Stimulated activated CD8-positive, alpha-beta memory T cell treated with anti-CD3 and anti-CD28 coated beads, Interleukin-12 subunit alpha, Interleukin-12 subunit beta, amount 100 ng/mL, for 24 hours (primary cell): ENCODE measurements around the gene NME7.
A peak's percentile ranks its signal among the peaks of the same experiment; 100 is the strongest.
"Not testable (repeated sequence)": the region's sequence is repeated elsewhere in the genome, so short reads cannot be mapped to it uniquely, and the experiment has no call there.

Experiments used
- DNase-seq: peaks from one replicate; pipeline ENCODE4 v3.0.0-alpha.2; 2020; ENCODE audit errors: extremely low read depth

NME7 gene, protein sequence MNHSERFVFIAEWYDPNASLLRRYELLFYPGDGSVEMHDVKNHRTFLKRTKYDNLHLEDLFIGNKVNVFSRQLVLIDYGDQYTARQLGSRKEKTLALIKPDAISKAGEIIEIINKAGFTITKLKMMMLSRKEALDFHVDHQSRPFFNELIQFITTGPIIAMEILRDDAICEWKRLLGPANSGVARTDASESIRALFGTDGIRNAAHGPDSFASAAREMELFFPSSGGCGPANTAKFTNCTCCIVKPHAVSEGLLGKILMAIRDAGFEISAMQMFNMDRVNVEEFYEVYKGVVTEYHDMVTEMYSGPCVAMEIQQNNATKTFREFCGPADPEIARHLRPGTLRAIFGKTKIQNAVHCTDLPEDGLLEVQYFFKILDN

GRCh38 chr1:169367686-169368405 lies at the start of gene NME7, which contains the start of gene BLZF1:
NME7 (minus strand) TSS chr1:169367797; CDS start chr1:169367710, 87 bp downstream.
BLZF1 (plus strand) TSS chr1:169368195; CDS start chr1:169369523, 1,328 bp downstream.
- DNase-seq, result peak; percentile 97

DNA sequence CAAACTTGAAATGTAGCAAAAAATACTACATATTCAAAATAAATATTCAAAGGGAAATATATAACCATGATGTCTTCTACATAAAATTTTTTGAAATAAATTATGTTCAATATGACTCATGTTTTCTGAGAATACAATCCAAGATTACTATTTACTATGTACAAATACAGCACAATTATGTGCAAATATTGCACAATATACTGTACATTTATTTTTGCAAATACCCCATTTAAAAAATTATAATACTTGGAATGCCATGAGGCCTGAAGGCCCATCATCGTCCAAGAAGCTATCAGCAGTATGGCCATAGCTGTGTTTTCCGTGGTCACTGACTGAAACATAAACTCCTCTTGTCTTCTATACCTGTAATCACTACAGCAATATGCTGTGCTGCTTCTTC lies 47.4 kb upstream of the NME7 start:
- no peak for DNase-seq

DNA sequence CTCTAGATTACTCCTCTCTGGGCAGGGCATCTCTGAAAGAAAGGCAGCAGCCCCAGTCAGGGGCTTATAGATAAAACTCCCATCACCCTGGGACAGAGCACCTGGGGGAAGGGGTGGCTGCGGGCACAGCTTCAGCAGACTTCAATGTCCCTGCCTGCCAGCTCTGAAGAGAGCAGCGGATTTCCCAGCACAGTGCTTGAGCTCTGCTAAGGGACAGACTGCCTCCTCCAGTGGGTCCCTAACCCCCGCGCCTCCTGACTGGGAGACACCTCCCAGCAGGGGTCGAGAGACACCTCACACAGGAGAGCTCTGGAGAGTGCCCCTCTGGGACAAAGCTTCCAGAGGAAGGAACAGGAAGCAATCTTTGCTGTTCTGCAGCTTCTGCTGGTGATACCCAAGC lies 40.7 kb upstream of the NME7 start:
- DNase-seq, result not testable (repeated sequence)

GRCh38 chr1:169402578-169402977 lies 35.0 kb upstream of the NME7 start:
- DNase-seq, result not testable (repeated sequence)

- DNase-seq, result no peak
These were observed 28.4 kb upstream of the NME7 start for GRCh38 chr1:169395955-169396354.

DNA sequence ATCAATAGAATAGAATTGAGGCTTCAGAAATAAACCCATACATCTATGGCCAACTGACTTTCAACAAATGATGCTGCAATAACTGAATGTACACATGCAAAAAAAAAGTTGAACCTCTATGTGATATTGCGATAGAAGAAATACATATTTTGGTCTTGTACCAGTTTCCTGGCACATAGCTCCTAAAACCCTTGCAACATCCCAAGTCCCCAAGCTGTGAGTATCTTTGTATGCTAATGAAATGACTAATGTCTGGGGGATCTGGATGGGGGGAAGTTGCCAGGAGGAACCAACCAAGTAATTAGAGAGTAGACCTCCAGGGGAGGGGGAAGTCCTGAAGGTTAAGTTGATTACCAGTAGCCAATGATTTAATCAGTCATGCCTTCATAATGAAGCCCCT lies 24.8 kb upstream of the NME7 start:
- no peak for DNase-seq

DNA sequence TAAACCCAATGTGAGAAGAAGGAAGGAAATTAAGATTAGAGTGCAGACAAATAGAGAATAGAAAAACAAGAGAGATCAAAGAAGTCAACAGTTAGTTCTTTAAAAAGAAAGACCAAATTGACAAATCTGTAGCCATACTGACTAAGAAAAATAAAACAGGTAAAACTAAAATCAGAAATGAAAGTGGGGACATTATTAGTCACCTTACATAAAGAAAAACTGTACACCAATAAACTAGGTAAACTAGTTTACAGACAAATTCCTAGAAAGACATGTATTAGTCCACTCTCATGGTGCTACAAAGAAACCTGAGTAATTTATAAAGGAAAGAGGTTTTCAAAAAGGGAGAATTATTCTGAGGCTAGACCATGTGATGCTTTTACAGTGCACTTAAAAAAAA lies 22.7 kb upstream of the NME7 start:
- no peak for DNase-seq

DNA sequence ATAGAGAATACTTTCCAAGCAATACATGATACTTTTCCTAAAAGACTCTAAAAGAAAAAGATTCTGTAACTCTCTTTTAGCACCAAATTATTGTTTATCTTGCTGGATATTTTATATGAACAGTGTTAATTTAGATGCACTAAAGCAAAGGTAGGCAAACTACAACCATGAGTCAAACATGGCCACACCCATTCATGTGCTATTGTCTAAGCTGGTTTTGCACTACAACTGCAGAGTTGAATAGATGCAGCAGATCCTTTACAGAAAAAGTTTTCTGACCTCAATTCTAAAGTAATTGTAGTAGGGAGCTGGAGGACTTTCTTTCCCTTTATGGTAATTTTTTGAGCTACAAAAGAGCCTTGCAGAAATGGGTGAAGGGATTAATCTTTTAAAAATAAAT lies 19.8 kb upstream of the NME7 start:
- DNase-seq, result no peak

DNA sequence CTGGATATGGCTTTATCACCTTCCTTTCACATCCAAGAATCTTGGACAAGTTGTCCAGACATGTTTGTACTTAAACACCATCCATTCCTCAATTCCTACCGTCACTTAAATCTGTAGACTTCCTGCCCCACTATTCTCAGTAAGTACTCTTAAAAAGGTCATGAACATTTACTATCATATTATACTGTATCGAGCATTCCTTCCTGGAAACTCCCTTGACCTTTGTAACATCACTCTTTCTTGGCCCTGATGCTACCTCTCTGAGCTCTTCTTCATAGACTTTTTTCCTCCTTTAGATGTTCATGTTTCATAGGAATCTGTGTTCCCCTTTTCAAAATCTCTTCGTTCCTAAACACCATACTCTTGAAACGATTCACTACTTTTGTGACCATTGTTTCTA lies 15.9 kb upstream of the NME7 start:
- no peak for DNase-seq

DNA sequence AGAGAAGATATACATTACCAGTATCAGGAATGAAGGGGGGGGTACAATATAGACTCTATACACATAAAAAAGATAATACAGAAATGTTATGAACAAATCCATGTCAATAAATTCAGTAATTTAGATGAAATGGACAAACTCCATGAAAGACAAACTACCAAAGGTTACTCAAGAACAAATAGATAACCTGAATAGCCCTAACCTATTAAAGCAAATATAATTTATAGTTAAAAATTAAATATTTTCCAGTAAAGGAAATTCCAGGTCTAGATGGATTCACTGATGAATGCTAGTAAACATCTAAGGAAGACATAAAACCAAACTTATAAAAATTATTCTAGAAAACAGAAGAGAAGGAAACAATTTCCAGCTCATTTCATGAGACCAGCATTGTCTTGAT lies 13.6 kb upstream of the NME7 start:
- no peak for DNase-seq

DNA sequence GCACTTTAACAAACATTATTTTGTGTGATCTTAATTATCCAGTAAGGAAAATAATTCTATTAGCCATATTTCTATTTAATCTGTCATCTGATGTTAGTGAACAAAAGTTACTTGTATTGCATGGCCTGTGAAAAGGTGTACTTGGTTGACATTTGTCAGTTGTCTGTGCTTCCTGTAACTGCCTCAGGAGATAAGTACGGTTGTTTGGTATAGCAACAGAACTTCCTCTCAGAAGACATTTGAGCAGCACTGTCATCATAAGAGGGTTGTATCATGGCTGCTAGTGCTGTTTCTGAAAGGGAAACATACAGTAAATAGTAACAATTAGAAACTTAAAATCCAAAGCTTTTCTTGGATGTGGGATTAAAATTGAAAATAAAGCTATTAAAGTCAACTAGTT lies 3.8 kb upstream of the NME7 start:
- DNase-seq, result no peak

- no peak for DNase-seq
These were observed 791 bp upstream of the NME7 start for GRCh38 chr1:169368406-169368769.

- no peak for DNase-seq
These were observed 406 bp downstream of the NME7 start for GRCh38 chr1:169367096-169367685.

DNA sequence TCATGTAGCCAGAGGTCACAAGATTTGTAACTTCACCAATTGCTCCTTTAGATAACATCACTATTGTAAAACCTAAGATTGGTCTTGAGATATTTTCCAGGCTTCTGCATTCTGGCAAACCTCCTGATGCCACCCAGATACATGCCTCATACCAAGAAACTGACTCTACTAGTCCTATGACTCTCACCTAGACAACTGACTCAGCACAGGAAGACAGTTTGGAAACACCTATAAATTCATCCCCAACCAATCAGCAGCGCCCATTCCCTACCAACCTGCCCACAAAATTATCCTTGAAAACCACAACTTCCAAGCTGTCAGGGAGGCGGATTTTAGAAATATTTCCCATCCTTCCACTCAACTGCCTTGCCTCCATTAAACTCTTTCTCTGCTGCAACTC lies 2.6 kb downstream of the NME7 start:
- no peak for DNase-seq

GRCh38 chr1:169363046-169363730 lies 4.4 kb downstream of the NME7 start:
- no peak for DNase-seq

DNA sequence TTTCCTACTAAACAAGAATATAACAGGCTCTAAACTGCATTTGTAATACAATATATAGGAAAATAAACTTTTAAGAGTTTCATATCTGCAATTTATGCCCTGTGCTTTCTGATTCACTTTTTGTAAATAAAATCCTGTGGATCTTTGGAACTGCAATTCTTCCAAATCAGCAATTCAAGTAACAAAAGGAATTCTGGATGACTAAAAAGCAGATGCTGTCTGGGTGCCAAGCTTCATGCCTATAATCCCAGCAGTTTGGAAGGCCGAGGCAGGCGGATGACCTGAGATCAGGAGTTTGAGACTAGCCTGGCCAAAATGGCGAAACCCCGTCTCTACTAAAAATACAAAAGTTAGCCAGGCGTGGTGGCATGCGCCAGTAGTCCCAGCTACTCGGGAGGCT lies 6.3 kb downstream of the NME7 start:
- DNase-seq, result no peak

DNA sequence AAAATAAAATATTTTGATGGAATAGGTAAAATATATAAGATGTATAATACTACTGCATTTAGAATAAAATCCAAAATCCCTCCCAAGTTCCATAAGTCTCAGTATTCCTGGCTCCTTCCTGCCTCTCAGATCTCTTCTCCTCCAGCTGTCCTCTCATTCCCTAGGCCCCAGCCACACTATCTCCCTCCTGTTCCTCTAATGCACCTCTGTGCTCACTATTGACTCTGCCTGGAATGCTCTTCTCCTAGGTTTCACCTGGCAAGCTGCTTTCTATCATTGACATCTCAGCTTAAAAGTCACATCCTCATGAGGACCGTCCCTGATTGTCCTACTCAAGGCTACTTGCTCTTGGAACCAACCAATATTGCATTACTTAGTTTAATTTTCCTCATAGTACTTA lies 7.2 kb downstream of the NME7 start:
- DNase-seq, result no peak

- no peak for DNase-seq
These were observed 19.1 kb downstream of the NME7 start for GRCh38 chr1:169348383-169349036.

DNA sequence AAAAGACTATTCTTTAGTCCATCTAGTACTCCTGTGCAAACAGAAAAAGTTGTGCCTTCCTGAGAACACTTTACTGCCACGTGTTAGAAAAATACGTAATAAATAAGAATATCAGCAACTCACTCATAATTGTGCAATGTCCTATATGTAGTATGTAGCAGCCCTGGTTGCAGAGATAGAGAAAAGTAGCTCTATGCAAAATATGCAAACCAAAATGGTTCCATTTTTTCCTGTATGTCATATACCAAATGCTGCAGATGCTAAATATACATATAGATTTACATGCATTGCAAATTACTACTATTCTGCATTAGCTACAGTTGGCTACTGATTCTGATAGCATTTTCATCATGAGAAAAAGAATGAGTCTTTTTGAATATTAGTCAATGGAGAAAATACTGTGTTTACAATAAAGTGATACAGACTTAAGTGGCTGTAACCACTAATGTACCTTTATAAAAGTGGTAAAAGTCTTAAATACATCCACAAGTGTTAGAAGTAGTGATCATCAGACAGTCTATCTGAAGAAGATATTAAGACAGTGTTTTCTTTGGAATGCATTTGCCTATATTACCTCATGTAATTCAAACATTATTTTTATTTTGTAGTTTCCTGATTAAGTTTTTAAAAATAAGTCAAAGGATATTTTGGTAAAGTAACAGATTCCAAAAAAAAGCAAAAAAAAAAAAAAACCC lies 19.8 kb downstream of the NME7 start:
- DNase-seq, result no peak

GRCh38 chr1:169346036-169346589 lies 21.5 kb downstream of the NME7 start:
- no peak for DNase-seq

DNA sequence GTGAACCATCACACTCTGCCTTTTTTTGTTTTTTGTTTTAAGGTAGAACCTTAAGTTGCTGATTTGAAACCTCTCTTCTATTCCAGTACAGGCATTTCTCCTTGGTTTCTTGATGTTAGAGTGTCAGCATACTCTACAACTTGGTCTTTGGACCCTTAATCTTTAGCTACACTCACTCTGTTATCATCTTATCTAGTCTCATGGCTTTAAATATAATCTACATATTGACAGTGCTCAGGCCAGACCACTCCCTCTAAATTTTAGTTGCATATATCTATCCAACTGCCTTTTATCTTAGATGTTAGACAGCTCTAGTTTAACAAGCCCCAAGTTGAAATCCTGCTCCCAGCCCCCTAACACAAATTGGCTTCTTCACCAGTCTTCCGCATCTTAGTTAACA lies 22.1 kb downstream of the NME7 start:
- DNase-seq, result no peak
